Skeletal muscle satellite cell (primary cell): ENCODE results near the gene KDM4F. TPM values are rescaled to one million over a fixed set of nuclear protein-coding genes. Genes with fewer than 3 reads are reported as not detected.
"Not testable (repeated sequence)": the region's sequence is repeated elsewhere in the genome, so short reads cannot be mapped to it uniquely, and the experiment has no call there.

ENCODE experiments used
- H3K27me3 ChIP-seq: 2 replicates; pipeline ENCODE4 v1.7.0; 2013; ENCODE audit warnings: low read length; ENCODE audit not compliant: control insufficient read depth, insufficient read depth
- H3K36me3 ChIP-seq: 2 replicates; pipeline ENCODE4 v1.7.0; 2013; ENCODE audit warnings: mild to moderate bottlenecking, control low read depth, low read length; ENCODE audit not compliant: insufficient read depth
- H3K4me1 ChIP-seq: 2 replicates; pipeline ENCODE4 v1.7.0; 2013; ENCODE audit warnings: low read length; ENCODE audit not compliant: control insufficient read depth, insufficient read depth
- H3K4me2 ChIP-seq: 2 replicates; pipeline ENCODE4 v1.7.0; 2013; ENCODE audit warnings: mild to moderate bottlenecking, low read length
- H3K4me3 ChIP-seq: 2 replicates; pipeline ENCODE4 v1.7.0; 2013; ENCODE audit warnings: low read length
- H3K9ac ChIP-seq: 2 replicates; pipeline ENCODE4 v1.7.0; 2013; ENCODE audit warnings: mild to moderate bottlenecking, low read depth, low read length, moderate library complexity
- H3K9me3 ChIP-seq: replicated peaks from 2 replicates; pipeline ENCODE4 v1.7.0; 2013; ENCODE audit warnings: mild to moderate bottlenecking, control low read depth, low read length
- total RNA-seq: library from RNA; depleted of rRNA; stranded (reverse); fragments of >200 nt; gene quantifications from 2 replicates; pipeline ENCODE4 v1.2.3, GENCODE V29; 2012; rRNA removed

The KDM4F gene
- total RNA-seq, result not detected in 2 replicates

DNA sequence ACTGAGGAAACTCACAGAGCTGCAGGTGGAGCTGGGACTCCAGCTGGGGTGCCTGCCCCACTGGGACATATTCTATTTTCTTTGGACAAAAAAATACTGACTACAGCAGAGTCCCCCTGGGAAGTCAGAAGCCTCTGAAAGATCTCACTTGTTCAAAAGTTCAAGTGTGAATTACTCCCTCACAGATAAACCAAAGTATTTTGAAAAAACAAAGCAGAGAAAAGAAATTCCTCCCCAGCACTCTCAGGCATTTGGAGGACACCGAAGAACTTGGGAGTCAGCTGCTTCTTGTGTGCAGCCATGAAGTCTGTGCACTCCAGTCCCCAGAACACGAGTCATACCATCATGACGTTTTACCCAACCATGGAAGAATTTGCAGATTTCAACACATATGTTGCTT lies at the start of gene KDM4F:
Gene KDM4F, plus strand, starts transcription at position 301 of the 400 bp plus-strand sequence.
- H3K36me3 ChIP-seq, H3K9me3 ChIP-seq, H3K9ac ChIP-seq, H3K4me3 ChIP-seq, H3K4me1 ChIP-seq, H3K4me2 ChIP-seq: not testable (repeated sequence)
- peaks cover 56% of the 10 kb centered on the region for H3K27me3 ChIP-seq

DNA sequence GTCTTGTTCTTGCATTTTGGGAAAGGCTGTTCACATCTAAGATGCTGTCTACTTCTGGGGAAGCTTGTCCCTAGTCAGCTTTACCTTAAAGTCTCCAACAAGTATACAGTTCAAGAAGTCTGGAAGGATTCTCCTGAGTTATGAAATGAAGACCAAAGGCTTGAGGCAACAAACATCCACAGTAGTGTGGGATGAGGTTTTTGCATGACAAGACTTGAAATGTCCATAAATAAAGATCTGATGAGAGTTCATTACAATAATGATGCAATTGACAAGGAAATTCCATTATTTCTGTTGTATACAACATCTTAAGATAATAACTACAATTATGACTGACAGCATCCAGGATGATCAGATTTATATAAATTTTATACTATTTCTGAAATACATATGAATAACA lies 45.5 kb upstream of the KDM4F start:
- Histone ChIP-seq H3K36me3 (no peaks in the 10 kb centered on the region), H3K4me2 (no peak overlapping the region), H3K9ac (no peak overlapping the region), H3K27me3 (peaks cover 18% of the 10 kb centered on the region), H3K4me1 (no peaks in the 10 kb centered on the region), H3K9me3 (no peaks in the 10 kb centered on the region), H3K4me3 (no peak overlapping the region)

DNA sequence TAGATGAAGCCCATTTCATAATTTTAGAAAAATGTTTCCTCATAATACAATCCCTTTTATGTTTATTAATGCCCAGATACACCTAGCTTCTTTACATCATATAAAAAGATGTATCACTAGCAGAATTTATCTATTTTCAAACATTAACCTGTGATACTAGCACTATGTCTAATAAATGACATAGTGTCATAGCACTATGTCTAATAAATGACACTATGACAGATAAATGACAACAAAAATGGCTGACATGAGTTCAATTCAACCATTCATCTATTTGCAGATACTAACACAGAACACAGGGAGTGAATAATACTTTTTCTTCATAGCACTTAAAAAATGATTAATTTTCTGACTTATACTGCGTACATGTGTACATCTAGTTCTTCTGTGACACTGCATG lies 43.6 kb upstream of the KDM4F start:
- no peak overlapping the region for H3K4me3 ChIP-seq
- H3K36me3 ChIP-seq, result no peaks in the 10 kb centered on the region
- no peak overlapping the region for H3K9ac ChIP-seq
- peaks cover 28% of the 10 kb centered on the region for H3K27me3 ChIP-seq
- H3K9me3 ChIP-seq, result no peaks in the 10 kb centered on the region
- no peaks in the 10 kb centered on the region for H3K4me1 ChIP-seq
- H3K4me2 ChIP-seq, result no peak overlapping the region

DNA sequence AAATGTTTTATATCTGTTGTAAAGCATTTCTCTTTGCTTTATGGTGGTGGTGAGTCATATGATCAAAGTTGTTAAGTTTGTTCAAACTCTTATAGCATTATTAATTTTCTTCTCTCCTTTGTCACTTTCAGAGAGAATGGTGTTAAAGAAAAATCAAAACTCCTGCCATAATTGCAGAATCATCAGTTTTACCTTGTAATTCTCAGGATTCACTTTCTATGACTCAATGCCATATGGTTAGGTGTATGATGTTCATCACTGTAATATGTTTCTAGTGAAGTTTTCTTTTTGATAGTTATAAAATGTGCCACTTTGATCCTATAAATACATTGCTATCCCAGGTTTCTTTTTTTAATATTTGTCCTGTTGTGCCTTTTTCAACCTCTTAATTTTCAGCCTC lies 37.8 kb upstream of the KDM4F start:
- Histone ChIP-seq H3K4me3 (no peak overlapping the region), H3K9me3 (no peaks in the 10 kb centered on the region), H3K4me2 (no peak overlapping the region), H3K4me1 (no peaks in the 10 kb centered on the region), H3K27me3 (peaks cover 36% of the 10 kb centered on the region), H3K9ac (no peak overlapping the region), H3K36me3 (no peaks in the 10 kb centered on the region)

DNA sequence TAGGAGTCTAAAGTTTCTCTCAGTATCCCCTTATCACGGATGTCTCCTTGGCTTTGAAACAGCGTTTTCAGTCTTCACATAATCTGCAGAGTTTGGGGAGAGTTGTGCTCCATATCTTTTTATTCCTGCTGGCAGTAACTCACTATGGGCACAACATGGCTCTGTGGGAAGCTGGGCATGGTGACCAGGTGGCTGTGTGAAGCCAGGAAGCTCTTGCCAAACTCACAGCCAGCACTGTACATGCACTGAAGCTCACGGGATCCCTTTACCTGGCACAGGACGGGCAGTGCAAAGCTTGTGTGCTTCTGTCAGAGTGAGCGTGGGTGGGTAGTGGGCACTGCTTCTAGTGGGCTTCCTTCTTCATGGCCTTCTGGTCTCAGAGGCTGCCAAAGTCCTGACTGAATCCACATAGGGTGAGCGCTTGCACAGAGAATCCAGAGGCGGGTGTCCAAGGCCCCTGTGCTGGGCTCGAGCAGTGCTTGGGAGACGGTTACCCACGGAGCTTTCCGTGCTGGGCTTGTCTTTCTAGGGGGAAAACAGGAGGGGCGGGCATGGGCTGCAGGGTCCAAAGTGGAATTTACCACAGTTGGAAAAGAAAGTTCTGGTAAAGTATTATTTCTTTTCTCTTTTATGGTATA lies 34.9 kb upstream of the KDM4F start:
- Histone ChIP-seq H3K4me2 (no peak overlapping the region), H3K9me3 (no peaks in the 10 kb centered on the region), H3K36me3 (no peaks in the 10 kb centered on the region), H3K4me1 (no peaks in the 10 kb centered on the region), H3K9ac (no peak overlapping the region), H3K27me3 (peaks cover 30% of the 10 kb centered on the region), H3K4me3 (no peak overlapping the region)

DNA sequence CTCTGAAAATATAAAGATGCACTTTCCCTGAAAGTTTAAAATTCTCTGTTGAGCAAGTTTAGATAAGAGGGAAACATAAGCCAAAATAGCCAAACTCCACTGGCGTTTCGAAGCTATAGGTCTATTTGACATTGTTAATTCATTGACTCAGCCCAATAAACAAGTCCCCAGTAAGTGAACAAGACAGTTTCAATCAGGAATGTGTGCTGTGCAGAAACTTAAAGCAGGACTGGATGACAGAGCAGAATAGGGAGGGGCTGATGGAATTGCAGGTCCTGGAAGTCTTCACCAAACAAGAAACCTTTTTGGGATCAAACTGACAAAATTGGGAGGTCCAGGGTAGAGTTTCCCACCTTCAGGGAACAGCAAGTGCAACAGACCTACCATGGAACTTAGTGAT lies 33.1 kb upstream of the KDM4F start:
- no peaks in the 10 kb centered on the region for H3K36me3 ChIP-seq
- H3K27me3 ChIP-seq, result peaks cover 18% of the 10 kb centered on the region
- H3K9me3 ChIP-seq, result no peaks in the 10 kb centered on the region
- no peak overlapping the region for H3K4me2 ChIP-seq
- H3K4me1 ChIP-seq, result no peaks in the 10 kb centered on the region
- no peak overlapping the region for H3K4me3 ChIP-seq
- no peak overlapping the region for H3K9ac ChIP-seq

DNA sequence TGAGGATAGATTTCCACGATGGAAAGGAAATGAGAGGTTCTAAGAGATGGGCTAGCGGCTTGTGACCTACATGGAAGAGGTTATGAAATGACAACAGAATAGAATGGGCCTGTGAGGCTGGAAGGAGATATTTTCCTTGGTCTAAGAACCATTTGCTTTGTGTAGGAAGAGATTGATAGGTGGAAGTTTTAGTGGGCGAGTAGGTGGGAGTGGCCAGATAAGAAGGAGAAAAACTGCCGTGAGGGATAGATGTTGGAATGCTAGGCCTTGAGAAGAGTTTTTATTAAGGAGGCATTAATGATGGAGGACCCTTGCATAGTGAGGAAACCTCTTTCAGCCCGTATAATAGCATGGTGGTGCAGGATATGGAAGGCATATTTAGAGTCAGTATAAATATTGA lies 27.8 kb upstream of the KDM4F start:
- H3K36me3 ChIP-seq, H3K4me2 ChIP-seq, H3K9ac ChIP-seq, H3K27me3 ChIP-seq, H3K4me1 ChIP-seq, H3K4me3 ChIP-seq, H3K9me3 ChIP-seq: not testable (repeated sequence)

DNA sequence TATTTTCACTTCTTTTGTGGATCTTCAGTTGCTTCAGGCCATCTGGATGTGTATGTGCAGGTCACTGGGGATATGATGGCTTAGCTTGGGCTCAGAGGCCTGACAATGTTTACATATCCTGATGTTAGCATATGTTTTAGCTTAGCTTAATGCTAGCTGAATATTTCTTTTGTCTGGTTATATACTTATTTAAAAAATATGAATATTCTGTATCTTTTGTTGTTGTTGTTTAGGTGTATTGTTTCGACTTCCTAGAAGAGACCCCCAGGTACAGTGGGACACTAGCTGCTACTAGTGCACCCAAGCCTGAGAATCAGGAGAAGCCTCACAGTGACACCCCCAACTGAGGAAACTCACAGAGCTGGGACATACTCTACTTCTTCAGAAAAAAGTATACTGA lies 24.3 kb upstream of the KDM4F start, which contains the start of gene KDM4E:
Gene KDM4E, plus strand, starts transcription at position 301 of the 400 bp plus-strand sequence. CDS start 300 bp downstream, outside the sequence.
- Histone ChIP-seq H3K9ac (no peak within 1 kb of the TSS), H3K9me3 (no peaks in the 10 kb centered on the region)

DNA sequence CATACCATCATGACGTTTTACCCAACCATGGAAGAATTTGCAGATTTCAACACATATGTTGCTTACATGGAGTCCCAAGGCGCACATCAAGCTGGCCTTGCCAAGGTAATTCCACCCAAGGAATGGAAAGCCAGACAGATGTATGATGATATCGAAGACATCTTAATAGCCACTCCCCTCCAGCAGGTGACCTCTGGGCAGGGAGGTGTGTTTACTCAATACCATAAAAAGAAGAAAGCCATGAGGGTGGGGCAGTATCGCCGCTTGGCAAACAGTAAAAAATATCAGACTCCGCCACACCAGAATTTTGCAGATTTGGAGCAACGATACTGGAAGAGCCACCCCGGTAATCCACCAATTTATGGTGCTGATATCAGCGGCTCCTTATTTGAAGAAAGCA lies 23.6 kb upstream of the KDM4F start:
- not testable (repeated sequence) for H3K4me1 ChIP-seq, H3K4me3 ChIP-seq, H3K4me2 ChIP-seq, H3K27me3 ChIP-seq, H3K9ac ChIP-seq, H3K36me3 ChIP-seq, H3K9me3 ChIP-seq

More for the DNA sequence above, 24.3 kb upstream of the KDM4F start, which contains the start of gene KDM4E:
- Histone ChIP-seq H3K4me3 (no peak within 1 kb of the TSS), H3K4me2 (no peak within 1 kb of the TSS), H3K4me1 (no peaks in the 10 kb centered on the region), H3K27me3 (no peaks in the 10 kb centered on the region), H3K36me3 (no peaks in the 10 kb centered on the region)

DNA sequence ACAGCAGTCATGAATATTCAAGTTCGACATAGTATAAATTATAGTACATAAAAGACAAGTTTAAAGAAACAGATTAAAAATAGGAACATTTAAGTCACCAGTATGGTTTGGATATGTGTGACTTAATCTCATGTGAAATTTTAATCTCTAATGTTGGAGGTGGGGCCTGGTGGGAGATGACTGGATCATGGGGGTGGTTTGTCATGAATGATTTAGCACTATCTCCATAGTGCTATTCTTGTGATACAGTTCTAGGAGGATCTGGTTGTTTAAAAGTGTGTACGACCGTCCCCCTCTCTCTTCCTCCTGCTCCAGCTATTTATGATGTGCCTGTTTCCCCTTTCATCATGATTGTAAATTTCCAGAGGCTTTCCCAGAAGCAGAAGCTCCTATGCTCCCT lies 20.9 kb upstream of the KDM4F start:
- H3K36me3 ChIP-seq, result no peaks in the 10 kb centered on the region
- H3K27me3 ChIP-seq, result peaks cover 18% of the 10 kb centered on the region
- H3K9ac ChIP-seq, result no peak overlapping the region
- H3K9me3 ChIP-seq, result no peaks in the 10 kb centered on the region
- no peak overlapping the region for H3K4me3 ChIP-seq
- H3K4me1 ChIP-seq, result no peaks in the 10 kb centered on the region
- no peak overlapping the region for H3K4me2 ChIP-seq

DNA sequence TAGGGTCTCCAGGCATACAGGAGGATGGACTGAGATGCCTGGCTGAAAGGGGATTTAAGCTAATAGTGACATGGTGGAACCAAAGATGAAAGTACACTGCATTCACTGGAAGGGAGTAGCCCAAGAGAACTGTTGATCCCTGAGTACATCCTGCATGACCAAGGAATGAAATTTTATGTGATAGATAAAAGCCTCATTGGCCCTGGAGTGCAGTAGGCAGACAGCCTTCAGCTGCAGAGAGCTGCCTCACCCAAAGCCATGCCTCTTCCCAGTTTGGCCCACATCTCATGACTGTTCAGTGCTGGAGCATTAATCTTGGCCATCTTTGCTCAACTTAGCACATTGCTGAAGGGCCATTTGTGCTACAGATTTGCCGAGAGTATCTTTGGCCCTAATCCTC lies 16.2 kb upstream of the KDM4F start:
- H3K9me3 ChIP-seq, result no peaks in the 10 kb centered on the region
- H3K36me3 ChIP-seq, result no peaks in the 10 kb centered on the region
- peaks cover 33% of the 10 kb centered on the region for H3K27me3 ChIP-seq
- no peaks in the 10 kb centered on the region for H3K4me1 ChIP-seq
- no peak overlapping the region for H3K4me3 ChIP-seq
- H3K4me2 ChIP-seq, result no peak overlapping the region
- no peak overlapping the region for H3K9ac ChIP-seq

DNA sequence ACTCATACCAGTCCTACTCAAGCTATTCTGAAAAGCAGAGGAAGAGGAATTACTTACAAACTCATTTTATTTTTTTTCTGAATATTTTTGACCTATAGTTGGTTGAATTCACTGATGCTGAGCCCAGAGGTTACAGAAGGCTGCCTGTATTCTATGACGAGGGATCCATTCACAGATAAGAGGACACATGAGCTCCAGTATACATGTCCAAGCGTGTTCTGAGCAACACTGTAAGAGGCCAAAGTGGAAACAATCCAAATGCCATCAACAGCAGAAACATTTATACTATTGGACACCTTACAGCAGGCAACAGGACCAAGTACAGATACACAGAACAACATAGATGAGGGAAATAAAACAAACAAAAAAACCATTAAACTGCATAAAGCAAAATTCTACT lies 13.9 kb upstream of the KDM4F start:
- Histone ChIP-seq H3K4me3 (no peak overlapping the region), H3K4me2 (no peak overlapping the region), H3K27me3 (peaks cover 34% of the 10 kb centered on the region), H3K9ac (no peak overlapping the region), H3K9me3 (no peaks in the 10 kb centered on the region), H3K36me3 (no peaks in the 10 kb centered on the region), H3K4me1 (no peaks in the 10 kb centered on the region)
